Omental fat pad (tissue), 4 donors: ENCODE measurements around the gene LETM1. TPM values are rescaled to one million over a fixed set of nuclear protein-coding genes. Genes with fewer than 3 reads are reported as not detected.

Experiments used
- ATAC-seq: fragments of 150-250 bp; one replicate; pipeline ENCODE4 v1.9.1; 2016; ENCODE audit warnings: mild to moderate bottlenecking, moderate library complexity; ENCODE audit not compliant: low FRiP score
- DNase-seq: peaks from one replicate; pipeline ENCODE4 v3.0.0-alpha.2; 2019; ENCODE audit warnings: low spot score
- CTCF ChIP-seq, 3 donors: fragments of 450-650 bp; IDR thresholded peaks; one replicate each; pipeline ENCODE4 v1.5.1; 2016 to 2017; ENCODE audit warnings: antibody characterized with exemption in 3 of 3, mild to moderate bottlenecking in 3 of 3, moderate library complexity in 2 of 3
- total RNA-seq, 4 donors: library from RNA; depleted of rRNA; stranded (reverse); fragments of >200 nt; gene quantifications; one replicate each; pipeline ENCODE4 v1.1.0, GENCODE V29; 2016

LETM1 gene
- total RNA-seq, 4 donors from 2014 or later: 42.2 to 104 (median 52.8) TPM

- ATAC-seq (no peak), DNase-seq (no peak)
- no peak for TF ChIP-seq CTCF (IDR thresholded peaks at IDR 0.05)
Observed at GRCh38 chr4:1790005-1790404, 66.0 kb downstream of the LETM1 start.

GRCh38 chr4:1789552-1789951 is 66.4 kb downstream of the LETM1 start:
- no peak for TF ChIP-seq CTCF (IDR thresholded peaks at IDR 0.05)
- no peak for ATAC-seq
- no peak for DNase-seq

GRCh38 chr4:1788254-1788973 is 67.5 kb downstream of the LETM1 start:
- no peak for ATAC-seq
- no peak for TF ChIP-seq CTCF (IDR thresholded peaks at IDR 0.05)
- no peak for DNase-seq

GRCh38 chr4:1787411-1788077 is 68.4 kb downstream of the LETM1 start:
- DNase-seq (no peak), ATAC-seq (no peak)
- TF ChIP-seq CTCF (IDR thresholded peaks at IDR 0.05): no peak

GRCh38 chr4:1786544-1787362 is 69.2 kb downstream of the LETM1 start:
- no peak for ATAC-seq
- no peak for DNase-seq
- no peak for TF ChIP-seq CTCF (IDR thresholded peaks at IDR 0.05)

GRCh38 chr4:1785592-1785991 is 70.4 kb downstream of the LETM1 start:
- ATAC-seq (no peak), DNase-seq (no peak)
- TF ChIP-seq CTCF (IDR thresholded peaks at IDR 0.05): no peak
